Coronary artery (tissue), 2 donors: ENCODE data around the gene KCNIP1.

Experiments used
- DNase-seq: peaks from one replicate; pipeline ENCODE4 v3.0.0-alpha.2; 2017; ENCODE audit warnings: low spot score
- H3K27ac ChIP-seq, 2 donors: fragments of 200-600 bp; sonication (generic); one replicate each; pipeline ENCODE4 v1.5.1; 2016 to 2019
- H3K4me3 ChIP-seq: fragments of 200-600 bp; sonication (generic); 2 replicates; pipeline ENCODE4 v1.5.1; 2016; ENCODE audit warnings: mild to moderate bottlenecking, moderate library complexity
- CTCF ChIP-seq: fragments of 200-600 bp; sonication (generic); IDR thresholded peaks from one replicate; pipeline ENCODE4 v1.5.1; 2019; ENCODE audit warnings: antibody characterized with exemption

KCNIP1 gene

GRCh38 chr5:170562166-170562874 lies 58.5 kb downstream of the KCNIP1 start:
- H3K4me3 ChIP-seq: no peak overlapping the region
- H3K27ac ChIP-seq: no peak overlapping the region
- no peak for TF ChIP-seq CTCF
- peak; percentile 52 for DNase-seq

GRCh38 chr5:170562875-170563228 lies 59.0 kb downstream of the KCNIP1 start:
- Histone ChIP-seq H3K27ac (no peak overlapping the region), H3K4me3 (no peak overlapping the region)
- peak; percentile 35 for DNase-seq
- no peak for TF ChIP-seq CTCF

- H3K27ac ChIP-seq: no peak overlapping the region
- peak; percentile 17 for DNase-seq
- H3K4me3 ChIP-seq: no peak overlapping the region
- no peak for TF ChIP-seq CTCF
Measured at GRCh38 chr5:170563824-170564567, 60.2 kb downstream of the KCNIP1 start.

- peak; percentile 11 for DNase-seq
- TF ChIP-seq CTCF: no peak
- Histone ChIP-seq H3K4me3 (no peak overlapping the region), H3K27ac (no peak overlapping the region)
Measured at GRCh38 chr5:170565072-170565471, 61.3 kb downstream of the KCNIP1 start.

- no peak for TF ChIP-seq CTCF
Measured at GRCh38 chr5:170569101-170569500, 65.3 kb downstream of the KCNIP1 start.

GRCh38 chr5:170570476-170570875 lies 66.7 kb downstream of the KCNIP1 start:
- Histone ChIP-seq H3K4me3 (no peak overlapping the region), H3K27ac (no peak overlapping the region)
- no peak for TF ChIP-seq CTCF
- no peak for DNase-seq

More at GRCh38 chr5:170569101-170569500, 65.3 kb downstream of the KCNIP1 start:
- DNase-seq: no peak
- Histone ChIP-seq H3K4me3 (no peak overlapping the region), H3K27ac (no peak overlapping the region)

GRCh38 chr5:170571281-170571731 lies 67.5 kb downstream of the KCNIP1 start:
- DNase-seq: no peak

More at GRCh38 chr5:170571281-170571731, 67.5 kb downstream of the KCNIP1 start:
- TF ChIP-seq CTCF: no peak
- H3K4me3 ChIP-seq: no peak overlapping the region
- H3K27ac ChIP-seq: no peak overlapping the region
